ENCODE results near the gene TMEM184B.

DNA sequence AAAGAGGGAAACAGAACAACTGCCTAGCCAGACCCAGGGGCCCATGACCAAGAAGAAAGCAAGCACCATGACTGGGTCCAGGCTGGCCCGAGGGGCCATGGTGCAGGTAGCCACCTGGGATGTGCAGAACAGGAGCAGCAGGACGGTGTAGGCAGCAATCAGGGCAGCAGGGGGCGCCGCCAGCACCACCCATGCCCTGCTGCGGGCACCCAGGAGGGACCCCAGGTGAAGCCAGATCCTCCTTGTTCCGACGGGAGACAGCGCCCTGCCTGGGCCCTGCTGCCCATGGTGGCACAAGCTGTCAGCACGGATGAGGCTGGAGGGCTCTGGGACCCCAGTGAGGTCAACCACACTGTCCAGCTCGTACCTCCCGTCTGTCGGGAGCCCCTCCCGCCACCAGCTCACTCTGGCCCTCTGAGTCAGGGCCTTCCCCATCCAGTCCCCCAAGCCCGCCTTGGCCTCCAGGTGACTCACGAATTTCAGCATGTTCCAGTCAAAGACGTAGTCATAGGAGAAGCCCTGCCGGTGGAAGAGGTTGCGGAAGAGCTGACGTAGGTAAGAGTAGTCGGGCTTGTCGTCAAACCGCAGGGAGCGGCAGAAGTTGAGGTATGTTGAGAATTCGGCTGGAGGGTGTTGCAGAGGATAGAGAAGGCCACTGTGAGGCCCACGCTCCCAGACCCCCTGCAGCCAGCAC is 25.6 kb upstream of the TMEM184B start:
- TF ChIP-seq, protein P1, sequence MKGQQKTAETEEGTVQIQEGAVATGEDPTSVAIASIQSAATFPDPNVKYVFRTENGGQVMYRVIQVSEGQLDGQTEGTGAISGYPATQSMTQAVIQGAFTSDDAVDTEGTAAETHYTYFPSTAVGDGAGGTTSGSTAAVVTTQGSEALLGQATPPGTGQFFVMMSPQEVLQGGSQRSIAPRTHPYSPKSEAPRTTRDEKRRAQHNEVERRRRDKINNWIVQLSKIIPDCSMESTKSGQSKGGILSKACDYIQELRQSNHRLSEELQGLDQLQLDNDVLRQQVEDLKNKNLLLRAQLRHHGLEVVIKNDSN (IDR thresholded peaks at IDR 0.05; ENCODE audit: borderline replicate concordance, extremely low read length, insufficient read depth, low read depth, low read length) = no peak
- TF ChIP-seq POLR2AphosphoS5 (IDR thresholded peaks at IDR 0.05; ENCODE audit: low read length) (no peak; the same call in 1 of the 2 replicates), POLR2AphosphoS2 (IDR thresholded peaks at IDR 0.05; ENCODE audit: low read depth, low read length) (no peak), SUPT20H (IDR thresholded peaks at IDR 0.05; ENCODE audit: borderline replicate concordance, control insufficient read depth, low read depth, low read length) (no peak), MEF2A (IDR thresholded peaks at IDR 0.05; ENCODE audit: insufficient read depth, low read depth, low read length) (no peak), TAF1 (IDR thresholded peaks at IDR 0.05; ENCODE audit: borderline replicate concordance, low read depth, low read length) (no peak), HDAC6 (IDR thresholded peaks at IDR 0.05; ENCODE audit: unreplicated experiment) (no peak), CREB1 (IDR thresholded peaks at IDR 0.05; ENCODE audit: low read depth) (no peak), EZH2 (IDR thresholded peaks at IDR 0.05; ENCODE audit: borderline replicate concordance, control insufficient read depth, low read depth, low read length) (no peak), BACH1 (IDR thresholded peaks at IDR 0.05; ENCODE audit: borderline replicate concordance) (no peak)
- TF ChIP-seq, protein P2, sequence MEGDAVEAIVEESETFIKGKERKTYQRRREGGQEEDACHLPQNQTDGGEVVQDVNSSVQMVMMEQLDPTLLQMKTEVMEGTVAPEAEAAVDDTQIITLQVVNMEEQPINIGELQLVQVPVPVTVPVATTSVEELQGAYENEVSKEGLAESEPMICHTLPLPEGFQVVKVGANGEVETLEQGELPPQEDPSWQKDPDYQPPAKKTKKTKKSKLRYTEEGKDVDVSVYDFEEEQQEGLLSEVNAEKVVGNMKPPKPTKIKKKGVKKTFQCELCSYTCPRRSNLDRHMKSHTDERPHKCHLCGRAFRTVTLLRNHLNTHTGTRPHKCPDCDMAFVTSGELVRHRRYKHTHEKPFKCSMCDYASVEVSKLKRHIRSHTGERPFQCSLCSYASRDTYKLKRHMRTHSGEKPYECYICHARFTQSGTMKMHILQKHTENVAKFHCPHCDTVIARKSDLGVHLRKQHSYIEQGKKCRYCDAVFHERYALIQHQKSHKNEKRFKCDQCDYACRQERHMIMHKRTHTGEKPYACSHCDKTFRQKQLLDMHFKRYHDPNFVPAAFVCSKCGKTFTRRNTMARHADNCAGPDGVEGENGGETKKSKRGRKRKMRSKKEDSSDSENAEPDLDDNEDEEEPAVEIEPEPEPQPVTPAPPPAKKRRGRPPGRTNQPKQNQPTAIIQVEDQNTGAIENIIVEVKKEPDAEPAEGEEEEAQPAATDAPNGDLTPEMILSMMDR (IDR thresholded peaks at IDR 0.05 in 2 of 3, conservative IDR thresholded peaks at IDR 0.05 in 1 of 3; ENCODE audit: control insufficient read depth in 2 of 3, extremely low read depth in 1 of 3, insufficient read depth in 1 of 3, low read depth in 3 of 3, low read length in 3 of 3) = peak; percentile 48 to 65 (median 59)
- TF ChIP-seq, protein P3, sequence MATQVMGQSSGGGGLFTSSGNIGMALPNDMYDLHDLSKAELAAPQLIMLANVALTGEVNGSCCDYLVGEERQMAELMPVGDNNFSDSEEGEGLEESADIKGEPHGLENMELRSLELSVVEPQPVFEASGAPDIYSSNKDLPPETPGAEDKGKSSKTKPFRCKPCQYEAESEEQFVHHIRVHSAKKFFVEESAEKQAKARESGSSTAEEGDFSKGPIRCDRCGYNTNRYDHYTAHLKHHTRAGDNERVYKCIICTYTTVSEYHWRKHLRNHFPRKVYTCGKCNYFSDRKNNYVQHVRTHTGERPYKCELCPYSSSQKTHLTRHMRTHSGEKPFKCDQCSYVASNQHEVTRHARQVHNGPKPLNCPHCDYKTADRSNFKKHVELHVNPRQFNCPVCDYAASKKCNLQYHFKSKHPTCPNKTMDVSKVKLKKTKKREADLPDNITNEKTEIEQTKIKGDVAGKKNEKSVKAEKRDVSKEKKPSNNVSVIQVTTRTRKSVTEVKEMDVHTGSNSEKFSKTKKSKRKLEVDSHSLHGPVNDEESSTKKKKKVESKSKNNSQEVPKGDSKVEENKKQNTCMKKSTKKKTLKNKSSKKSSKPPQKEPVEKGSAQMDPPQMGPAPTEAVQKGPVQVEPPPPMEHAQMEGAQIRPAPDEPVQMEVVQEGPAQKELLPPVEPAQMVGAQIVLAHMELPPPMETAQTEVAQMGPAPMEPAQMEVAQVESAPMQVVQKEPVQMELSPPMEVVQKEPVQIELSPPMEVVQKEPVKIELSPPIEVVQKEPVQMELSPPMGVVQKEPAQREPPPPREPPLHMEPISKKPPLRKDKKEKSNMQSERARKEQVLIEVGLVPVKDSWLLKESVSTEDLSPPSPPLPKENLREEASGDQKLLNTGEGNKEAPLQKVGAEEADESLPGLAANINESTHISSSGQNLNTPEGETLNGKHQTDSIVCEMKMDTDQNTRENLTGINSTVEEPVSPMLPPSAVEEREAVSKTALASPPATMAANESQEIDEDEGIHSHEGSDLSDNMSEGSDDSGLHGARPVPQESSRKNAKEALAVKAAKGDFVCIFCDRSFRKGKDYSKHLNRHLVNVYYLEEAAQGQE (IDR thresholded peaks at IDR 0.05; ENCODE audit: low read depth, low read length) = no peak
- TF ChIP-seq, protein P4, sequence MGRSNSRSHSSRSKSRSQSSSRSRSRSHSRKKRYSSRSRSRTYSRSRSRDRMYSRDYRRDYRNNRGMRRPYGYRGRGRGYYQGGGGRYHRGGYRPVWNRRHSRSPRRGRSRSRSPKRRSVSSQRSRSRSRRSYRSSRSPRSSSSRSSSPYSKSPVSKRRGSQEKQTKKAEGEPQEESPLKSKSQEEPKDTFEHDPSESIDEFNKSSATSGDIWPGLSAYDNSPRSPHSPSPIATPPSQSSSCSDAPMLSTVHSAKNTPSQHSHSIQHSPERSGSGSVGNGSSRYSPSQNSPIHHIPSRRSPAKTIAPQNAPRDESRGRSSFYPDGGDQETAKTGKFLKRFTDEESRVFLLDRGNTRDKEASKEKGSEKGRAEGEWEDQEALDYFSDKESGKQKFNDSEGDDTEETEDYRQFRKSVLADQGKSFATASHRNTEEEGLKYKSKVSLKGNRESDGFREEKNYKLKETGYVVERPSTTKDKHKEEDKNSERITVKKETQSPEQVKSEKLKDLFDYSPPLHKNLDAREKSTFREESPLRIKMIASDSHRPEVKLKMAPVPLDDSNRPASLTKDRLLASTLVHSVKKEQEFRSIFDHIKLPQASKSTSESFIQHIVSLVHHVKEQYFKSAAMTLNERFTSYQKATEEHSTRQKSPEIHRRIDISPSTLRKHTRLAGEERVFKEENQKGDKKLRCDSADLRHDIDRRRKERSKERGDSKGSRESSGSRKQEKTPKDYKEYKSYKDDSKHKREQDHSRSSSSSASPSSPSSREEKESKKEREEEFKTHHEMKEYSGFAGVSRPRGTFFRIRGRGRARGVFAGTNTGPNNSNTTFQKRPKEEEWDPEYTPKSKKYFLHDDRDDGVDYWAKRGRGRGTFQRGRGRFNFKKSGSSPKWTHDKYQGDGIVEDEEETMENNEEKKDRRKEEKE (IDR thresholded peaks at IDR 0.05) = no peak
- TF ChIP-seq, protein P5, sequence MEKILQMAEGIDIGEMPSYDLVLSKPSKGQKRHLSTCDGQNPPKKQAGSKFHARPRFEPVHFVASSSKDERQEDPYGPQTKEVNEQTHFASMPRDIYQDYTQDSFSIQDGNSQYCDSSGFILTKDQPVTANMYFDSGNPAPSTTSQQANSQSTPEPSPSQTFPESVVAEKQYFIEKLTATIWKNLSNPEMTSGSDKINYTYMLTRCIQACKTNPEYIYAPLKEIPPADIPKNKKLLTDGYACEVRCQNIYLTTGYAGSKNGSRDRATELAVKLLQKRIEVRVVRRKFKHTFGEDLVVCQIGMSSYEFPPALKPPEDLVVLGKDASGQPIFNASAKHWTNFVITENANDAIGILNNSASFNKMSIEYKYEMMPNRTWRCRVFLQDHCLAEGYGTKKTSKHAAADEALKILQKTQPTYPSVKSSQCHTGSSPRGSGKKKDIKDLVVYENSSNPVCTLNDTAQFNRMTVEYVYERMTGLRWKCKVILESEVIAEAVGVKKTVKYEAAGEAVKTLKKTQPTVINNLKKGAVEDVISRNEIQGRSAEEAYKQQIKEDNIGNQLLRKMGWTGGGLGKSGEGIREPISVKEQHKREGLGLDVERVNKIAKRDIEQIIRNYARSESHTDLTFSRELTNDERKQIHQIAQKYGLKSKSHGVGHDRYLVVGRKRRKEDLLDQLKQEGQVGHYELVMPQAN (conservative IDR thresholded peaks at IDR 0.05) = no peak

All from GM12878 (cell line).